Stimulated activated CD4-positive, alpha-beta T cell treated with anti-CD3 and anti-CD28 coated beads, Interleukin-12 subunit alpha, Interleukin-12 subunit beta, amount 100 ng/mL, for 24 hours (primary cell): ENCODE data around the gene NFYA.
"Not testable (repeated sequence)": the region's sequence is repeated elsewhere in the genome, so short reads cannot be mapped to it uniquely, and the experiment has no call there.

ENCODE experiments used
- DNase-seq, 2 experiments: peaks; one replicate each; pipeline ENCODE4 v3.0.0-alpha.2; 2020; ENCODE audit warnings: low read depth in 2 of 2

Gene NFYA

DNA sequence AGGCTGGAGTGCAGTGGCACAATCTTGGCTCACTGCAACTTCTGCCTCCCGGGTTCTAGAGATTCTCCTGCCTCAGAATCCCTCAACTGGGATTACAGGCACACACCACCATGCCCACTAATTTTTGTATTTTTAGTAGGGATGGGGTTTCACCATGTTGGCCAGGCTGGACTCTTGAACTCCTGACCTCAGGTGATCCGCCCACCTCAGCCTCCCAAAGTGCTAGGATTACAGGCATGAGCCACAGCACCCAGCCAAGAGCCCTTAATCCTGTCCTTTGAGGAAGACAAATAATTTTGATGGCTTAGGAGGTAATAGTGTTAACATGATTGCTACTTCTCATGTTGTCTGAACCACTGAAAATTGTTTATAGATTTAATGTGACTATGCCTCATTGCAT is 42.3 kb downstream of the NFYA start:
- not testable (repeated sequence) for DNase-seq

DNA sequence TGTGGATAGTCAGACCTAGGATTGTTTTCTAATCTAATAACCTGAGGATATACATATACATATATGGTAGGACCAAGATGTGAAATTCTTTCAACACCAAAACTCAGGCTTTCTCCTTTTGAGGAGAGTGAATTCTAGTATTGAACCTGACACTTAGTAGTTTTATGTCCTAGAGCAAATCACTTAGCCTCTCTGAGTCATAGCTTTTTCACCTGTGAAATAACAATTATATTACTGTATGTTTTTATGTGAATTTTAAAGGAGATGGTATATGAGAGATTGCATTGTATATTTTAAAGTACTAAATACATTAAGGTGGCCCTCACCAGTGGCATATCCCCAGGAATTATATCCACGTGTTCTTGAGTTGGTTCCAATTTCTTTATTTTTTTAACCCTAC is 46.7 kb downstream of the NFYA start:
- DNase-seq: no peak

DNA sequence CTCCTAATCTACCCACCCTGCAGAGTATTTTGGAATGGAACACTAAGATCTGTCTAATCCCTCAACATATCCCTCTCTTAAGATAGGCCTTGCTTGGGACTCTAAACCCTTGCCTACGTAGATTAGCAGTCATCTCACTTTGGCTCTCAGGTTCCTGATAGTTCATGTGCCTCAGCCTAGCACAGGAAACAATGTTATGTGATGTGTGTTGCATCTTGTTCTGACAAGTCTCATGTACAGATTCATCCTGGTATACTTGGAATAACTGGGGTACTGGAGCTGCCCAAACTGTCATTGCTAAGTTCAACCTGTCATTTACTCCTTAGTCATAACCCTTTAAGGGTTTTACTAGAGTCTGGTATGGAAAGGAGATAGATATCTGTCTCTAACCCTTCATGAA is 47.3 kb downstream of the NFYA start:
- no peak for DNase-seq

DNA sequence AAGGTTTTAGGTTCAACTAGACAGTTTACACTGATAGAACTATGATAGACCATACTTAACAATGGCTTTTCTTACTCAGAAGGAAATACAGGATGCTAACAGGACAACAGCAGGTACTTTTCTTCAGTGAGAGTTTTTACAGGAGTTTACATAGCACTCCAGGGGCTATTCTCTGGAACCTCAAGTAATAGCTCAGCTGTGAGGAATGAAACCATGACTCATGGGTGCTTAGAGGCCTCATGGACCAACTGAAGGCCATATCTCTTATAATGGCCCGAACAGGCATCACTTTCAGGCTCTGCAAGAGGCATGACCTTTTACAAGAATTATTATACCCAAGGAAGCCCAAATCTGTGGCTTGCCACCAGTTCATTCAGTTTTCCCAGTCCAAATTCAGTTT is 49.6 kb downstream of the NFYA start:
- no peak for DNase-seq

DNA sequence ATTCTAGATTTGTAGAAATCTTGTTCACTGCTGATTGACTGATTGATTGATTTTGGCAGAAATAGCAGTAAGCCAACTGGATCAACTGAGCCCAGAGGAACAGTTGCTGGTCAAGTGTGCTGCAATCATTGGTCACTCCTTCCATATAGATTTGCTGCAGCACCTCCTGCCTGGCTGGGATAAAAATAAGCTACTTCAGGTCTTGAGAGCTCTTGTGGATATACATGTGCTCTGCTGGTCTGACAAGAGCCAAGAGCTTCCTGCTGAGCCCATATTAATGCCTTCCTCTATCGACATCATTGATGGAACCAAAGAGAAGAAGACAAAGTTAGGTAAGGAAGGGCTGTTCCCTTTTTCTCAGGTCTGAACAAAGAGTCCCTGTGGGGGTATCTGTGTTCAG is 50.1 kb downstream of the NFYA start:
- DNase-seq: no peak

DNA sequence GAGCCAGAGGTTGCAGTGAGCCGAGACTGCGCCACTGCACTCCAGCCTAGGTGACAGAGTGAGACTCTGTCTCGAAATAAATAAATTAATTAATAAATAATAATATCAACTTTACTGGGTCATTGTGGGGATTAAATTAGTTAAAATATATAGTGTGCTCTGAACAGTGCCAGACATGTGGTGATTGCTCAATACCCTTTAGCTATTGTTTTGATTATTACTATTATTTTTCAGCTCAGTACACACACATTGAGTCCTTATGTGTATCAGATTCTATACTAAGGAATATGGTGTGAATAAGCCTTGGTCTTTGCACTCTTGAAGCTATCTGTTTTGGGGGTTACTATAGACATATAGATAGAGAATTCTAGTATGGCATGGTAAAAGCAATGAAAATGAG is 52.5 kb downstream of the NFYA start:
- DNase-seq: no peak

DNA sequence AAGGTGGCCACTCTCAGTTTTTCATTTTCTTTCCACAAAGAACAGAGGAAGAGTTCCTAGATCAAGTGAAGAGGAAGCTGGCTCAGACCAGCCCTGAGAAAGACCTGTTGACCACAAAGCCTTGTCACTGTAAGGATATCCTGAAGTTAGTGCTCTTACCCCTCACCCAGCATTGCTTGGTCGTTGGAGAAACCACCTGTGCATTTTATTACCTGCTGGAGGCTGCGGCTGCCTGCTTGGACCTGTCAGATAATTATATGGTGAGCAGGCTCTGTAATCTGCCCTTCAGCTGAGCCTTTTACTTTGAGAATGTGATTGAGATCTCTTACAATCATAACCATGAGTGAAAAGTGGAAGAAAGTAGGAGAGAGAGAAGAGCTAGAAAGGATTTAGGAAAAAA is 59.5 kb downstream of the NFYA start:
- DNase-seq: no peak

DNA sequence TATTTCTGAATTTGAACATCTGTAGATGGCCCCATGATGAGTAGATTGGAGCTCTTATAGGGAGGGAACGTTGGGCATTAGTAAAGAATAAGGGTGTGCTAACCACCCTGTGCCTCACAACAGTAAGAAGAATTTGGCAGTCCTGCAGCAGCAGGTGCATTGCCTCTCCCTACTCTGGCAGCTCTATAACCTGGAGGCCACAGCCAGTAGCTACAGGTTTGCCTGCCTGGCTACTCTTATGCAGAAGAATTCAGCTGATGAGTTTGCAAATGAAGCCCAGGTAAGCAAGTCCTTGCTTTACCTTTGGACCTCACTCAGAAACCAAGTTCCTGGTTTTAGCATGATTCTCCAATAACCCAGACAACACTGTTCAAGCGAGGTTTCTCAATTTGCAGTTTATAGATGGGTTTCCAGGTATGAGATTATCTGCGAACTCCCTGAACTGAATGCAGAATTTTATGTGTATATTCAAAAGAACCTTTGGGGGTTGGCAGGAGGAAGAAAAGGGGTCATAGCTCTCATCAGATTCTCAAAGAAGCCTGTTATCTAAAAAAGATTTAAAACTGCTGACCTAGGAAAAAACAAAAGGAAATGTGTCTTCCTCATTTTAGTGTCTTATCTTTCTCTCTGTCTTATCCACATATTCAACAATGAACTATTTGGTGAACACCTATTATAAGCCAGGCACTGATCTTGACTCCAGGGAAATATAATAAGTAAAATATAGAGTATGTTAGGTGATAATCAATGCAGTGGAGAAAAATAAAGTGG is 62.5 kb downstream of the NFYA start:
- DNase-seq: no peak

DNA sequence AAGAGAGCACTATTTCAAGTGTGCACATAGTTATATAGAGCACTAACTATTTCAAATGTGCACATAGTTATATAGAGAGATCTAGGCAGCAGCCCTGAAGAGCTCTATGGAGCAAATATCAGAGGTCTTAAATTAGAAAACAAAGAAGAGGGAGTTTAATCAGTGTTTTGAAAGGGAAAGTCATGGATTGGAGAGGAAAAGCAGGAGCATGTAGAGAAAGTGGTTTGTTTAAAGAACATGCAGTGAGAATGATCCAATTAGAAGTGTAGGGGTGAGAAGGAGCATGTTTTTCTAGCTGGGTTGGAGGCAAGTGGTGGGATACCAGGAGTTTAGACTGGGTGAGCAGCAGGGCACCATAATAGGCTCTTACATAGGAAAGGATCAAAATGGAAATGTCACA is 64.1 kb downstream of the NFYA start:
- DNase-seq: no peak

DNA sequence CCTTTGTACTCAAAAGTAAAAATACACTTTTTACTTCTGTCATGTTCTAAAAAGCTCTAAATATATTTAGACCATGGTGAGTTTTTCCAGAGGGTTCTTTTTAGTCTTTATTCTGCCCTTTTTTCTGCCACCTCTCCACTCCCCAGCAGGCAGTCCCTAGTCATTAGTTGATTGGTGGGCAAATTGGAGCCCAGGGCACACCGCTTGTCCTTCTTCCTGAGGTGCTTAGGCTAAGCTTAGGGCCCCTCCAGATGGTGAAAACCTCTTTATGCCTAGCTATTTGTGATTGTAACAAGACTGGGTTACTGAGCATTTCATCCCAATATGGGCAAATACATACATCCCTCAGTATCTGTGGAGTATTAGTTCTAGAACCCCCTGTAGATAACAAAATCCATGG is 75.1 kb downstream of the NFYA start:
- DNase-seq: no peak
